Progenitor cell of endocrine pancreas (in vitro differentiated cells): Measurements from ENCODE around the gene COL4A5. TPM values are rescaled to one million over a fixed set of nuclear protein-coding genes. Genes with fewer than 3 reads are reported as not detected.

Experiments used
- DNase-seq: peaks from one replicate; pipeline ENCODE4 v3.0.0; 2021; ENCODE audit warnings: low spot score; ENCODE audit not compliant: unreplicated experiment
- H3K27ac Mint-ChIP-seq: 2 replicates; pipeline ENCODE4 v1.8.0; 2021; ENCODE audit warnings: mild to moderate bottlenecking, moderate library complexity, mixed read lengths
- H3K27me3 Mint-ChIP-seq: 2 replicates; pipeline ENCODE4 v1.8.0; 2021; ENCODE audit warnings: mixed read lengths
- H3K36me3 Mint-ChIP-seq: 2 replicates; pipeline ENCODE4 v1.8.0; 2022; ENCODE audit warnings: mixed read lengths; ENCODE audit not compliant: insufficient read depth
- H3K4me1 Mint-ChIP-seq: 2 replicates; pipeline ENCODE4 v1.8.0; 2021; ENCODE audit warnings: low read depth, mixed read lengths
- H3K4me3 Mint-ChIP-seq: 2 replicates; pipeline ENCODE4 v1.8.0; 2021; ENCODE audit warnings: low read depth, mild to moderate bottlenecking, moderate library complexity, mixed read lengths
- H3K9me3 Mint-ChIP-seq: 2 replicates; pipeline ENCODE4 v1.8.0; 2021; ENCODE audit warnings: low read depth, mixed read lengths
- total RNA-seq: library from RNA; stranded (reverse); gene quantifications from 2 replicates; pipeline ENCODE4 v1.2.1, GENCODE V29; 2021
- TF ChIP-seq, protein P1 (sequence below): fragments of 200-600 bp; sonication (generic); IDR thresholded peaks from one replicate; pipeline ENCODE4 v1.5.0; 2021; ENCODE audit warnings: antibody characterized with exemption, mild to moderate bottlenecking; ENCODE audit not compliant: unreplicated experiment

COL4A5 gene
- total RNA-seq, 1 donor from 2014 or later: 276 TPM

DNA sequence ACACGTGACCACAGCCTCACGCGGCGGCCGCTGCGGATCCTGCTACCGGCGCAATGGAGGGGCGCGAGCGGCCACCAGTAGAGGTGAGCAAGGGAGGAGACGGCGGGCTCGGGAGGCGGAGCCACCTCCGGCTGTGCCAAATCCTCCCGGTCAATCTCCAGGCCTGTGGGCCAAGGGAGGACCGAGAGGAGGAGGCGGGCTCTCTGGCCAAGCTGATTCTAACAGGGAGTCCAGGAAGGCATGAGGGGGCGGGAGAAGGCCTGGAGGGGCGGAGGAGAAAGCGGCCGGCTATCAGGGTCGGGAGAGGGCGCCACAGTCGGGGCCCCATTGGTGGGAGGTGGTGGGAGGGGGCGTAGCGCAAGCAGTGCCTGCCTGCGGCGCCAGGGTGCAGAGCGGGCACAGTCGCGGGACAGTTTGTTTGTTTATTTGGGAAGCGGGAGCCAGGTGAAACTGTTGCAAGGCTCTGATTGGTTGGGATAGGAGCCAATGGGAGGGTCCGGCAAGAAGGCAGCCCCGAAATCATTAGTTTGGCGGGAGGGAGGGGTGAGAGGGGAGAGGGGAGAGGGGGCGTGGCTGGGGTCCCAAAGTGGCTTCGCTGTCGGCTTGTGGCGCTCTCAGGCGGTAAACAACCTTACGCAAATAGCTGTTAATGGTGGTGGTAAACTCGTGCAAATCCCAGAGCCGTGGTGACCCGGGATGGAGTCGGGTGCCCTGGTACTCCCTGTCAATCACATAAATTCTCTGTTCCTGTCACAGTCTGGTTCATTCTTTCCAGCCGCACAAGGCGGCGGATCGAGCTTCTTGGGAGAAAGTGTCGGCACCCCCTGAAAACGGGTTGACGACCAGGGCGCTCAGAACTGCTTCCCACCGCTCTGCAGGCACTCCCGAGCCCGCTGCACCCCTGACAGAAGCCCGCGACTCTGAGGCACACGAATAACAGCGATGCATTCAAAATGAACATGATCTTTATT is 297.2 kb downstream of the COL4A5 start, which contains the start of gene IRS4:
Gene IRS4 (minus strand): TSS at position 55 of the 971 bp plus-strand sequence.
- peak; percentile 70 for DNase-seq
- peaks cover 18% of the 10 kb centered on the region for H3K4me1 Mint-ChIP-seq
- H3K36me3 Mint-ChIP-seq: no peaks in the 10 kb centered on the region
- peak within 1 kb of the TSS; percentile 87 for H3K27ac Mint-ChIP-seq
- peaks cover 59% of the 10 kb centered on the region for H3K27me3 Mint-ChIP-seq
- peak within 1 kb of the TSS; percentile 90 for H3K4me3 Mint-ChIP-seq
- TF ChIP-seq, protein P1, sequence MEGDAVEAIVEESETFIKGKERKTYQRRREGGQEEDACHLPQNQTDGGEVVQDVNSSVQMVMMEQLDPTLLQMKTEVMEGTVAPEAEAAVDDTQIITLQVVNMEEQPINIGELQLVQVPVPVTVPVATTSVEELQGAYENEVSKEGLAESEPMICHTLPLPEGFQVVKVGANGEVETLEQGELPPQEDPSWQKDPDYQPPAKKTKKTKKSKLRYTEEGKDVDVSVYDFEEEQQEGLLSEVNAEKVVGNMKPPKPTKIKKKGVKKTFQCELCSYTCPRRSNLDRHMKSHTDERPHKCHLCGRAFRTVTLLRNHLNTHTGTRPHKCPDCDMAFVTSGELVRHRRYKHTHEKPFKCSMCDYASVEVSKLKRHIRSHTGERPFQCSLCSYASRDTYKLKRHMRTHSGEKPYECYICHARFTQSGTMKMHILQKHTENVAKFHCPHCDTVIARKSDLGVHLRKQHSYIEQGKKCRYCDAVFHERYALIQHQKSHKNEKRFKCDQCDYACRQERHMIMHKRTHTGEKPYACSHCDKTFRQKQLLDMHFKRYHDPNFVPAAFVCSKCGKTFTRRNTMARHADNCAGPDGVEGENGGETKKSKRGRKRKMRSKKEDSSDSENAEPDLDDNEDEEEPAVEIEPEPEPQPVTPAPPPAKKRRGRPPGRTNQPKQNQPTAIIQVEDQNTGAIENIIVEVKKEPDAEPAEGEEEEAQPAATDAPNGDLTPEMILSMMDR: peak; percentile 44
- H3K9me3 Mint-ChIP-seq: no peaks in the 10 kb centered on the region

DNA sequence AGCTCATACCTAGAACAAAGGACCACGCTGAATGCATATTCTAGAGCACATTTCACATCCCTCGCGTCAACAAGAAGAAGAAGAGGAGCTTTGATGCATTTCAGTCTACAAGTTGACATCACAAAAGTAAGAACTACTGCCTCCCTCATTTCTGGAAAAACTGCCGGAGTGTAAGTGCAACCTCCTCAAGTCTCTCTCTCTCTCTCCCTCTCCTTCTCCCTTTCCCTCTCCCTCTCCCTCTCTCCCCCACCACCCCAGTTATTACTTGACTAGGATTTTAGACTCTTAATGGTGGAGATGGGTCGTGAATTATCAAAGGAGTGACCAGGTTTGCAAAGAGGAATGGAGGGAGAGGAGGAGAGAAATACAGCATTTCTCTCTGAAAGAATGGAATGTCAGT is 298.1 kb downstream of the COL4A5 start:
- Mint-ChIP-seq H3K4me1 (peaks cover 13% of the 10 kb centered on the region), H3K9me3 (no peaks in the 10 kb centered on the region), H3K4me3 (peak overlapping the region; percentile 90), H3K27me3 (peaks cover 59% of the 10 kb centered on the region), H3K27ac (no peak overlapping the region), H3K36me3 (no peaks in the 10 kb centered on the region)
- no peak for DNase-seq
- TF ChIP-seq, protein P1: no peak

DNA sequence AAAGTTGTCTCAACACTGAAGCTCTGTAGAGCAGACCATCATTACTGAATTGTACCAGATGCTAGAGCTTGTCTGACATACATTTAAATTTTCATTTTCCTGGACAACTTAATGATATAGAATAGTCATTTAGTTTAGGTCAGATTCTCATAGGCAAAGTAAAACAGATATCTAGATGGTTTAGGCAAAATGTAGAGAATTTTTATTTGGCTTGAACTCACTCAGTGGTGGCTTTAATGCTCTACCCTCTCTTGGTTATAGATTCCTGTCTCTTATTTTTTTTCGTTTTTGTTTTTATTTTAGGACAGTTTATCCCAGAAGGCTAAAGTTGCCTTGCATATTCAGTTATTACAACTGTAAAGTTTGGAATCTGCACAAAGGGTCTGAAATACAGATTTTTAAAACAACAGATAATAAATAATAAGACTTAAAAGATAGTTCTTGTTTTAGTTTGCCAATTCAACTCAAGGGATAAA is 300.7 kb downstream of the COL4A5 start:
- peaks cover 7% of the 10 kb centered on the region for H3K4me1 Mint-ChIP-seq
- H3K4me3 Mint-ChIP-seq: no peak overlapping the region
- no peaks in the 10 kb centered on the region for H3K9me3 Mint-ChIP-seq
- no peak for DNase-seq
- TF ChIP-seq, protein P1: no peak
- no peaks in the 10 kb centered on the region for H3K36me3 Mint-ChIP-seq
- no peak overlapping the region for H3K27ac Mint-ChIP-seq
- peaks cover 42% of the 10 kb centered on the region for H3K27me3 Mint-ChIP-seq

Other genes starting within 250 kb of the COL4A5 start
- 66.6 and 79.4 TPM in 2 replicates for gene COL4A6, start 1.4 kb upstream of the COL4A5 start, total RNA-seq